Fibroblast of skin of abdomen (primary cell): Measurements from ENCODE around the gene GRAMD1A.
"Not testable (repeated sequence)": the region's sequence is repeated elsewhere in the genome, so short reads cannot be mapped to it uniquely, and the experiment has no call there.

ENCODE experiments used
- DNase-seq: peaks from one replicate; pipeline ENCODE4 v3.0.0-alpha.2; 2013

GRAMD1A gene

GRCh38 chr19:34979819-34980640 lies 20.1 kb upstream of the GRAMD1A start:
- no peak for DNase-seq

GRCh38 chr19:34982275-34982674 lies 17.8 kb upstream of the GRAMD1A start:
- no peak for DNase-seq

GRCh38 chr19:34983786-34984185 lies 16.3 kb upstream of the GRAMD1A start:
- DNase-seq = no peak

- DNase-seq = no peak
These were observed 15.8 kb upstream of the GRAMD1A start for GRCh38 chr19:34984287-34984686.

GRCh38 chr19:34985249-34986022 lies 14.7 kb upstream of the GRAMD1A start:
- DNase-seq = no peak

GRCh38 chr19:34988119-34988518 lies 12.0 kb upstream of the GRAMD1A start:
- DNase-seq = no peak

- no peak for DNase-seq
These were observed 10.8 kb upstream of the GRAMD1A start for GRCh38 chr19:34989298-34989697.

- DNase-seq = no peak
These were observed 9.4 kb upstream of the GRAMD1A start for GRCh38 chr19:34990578-34991192.

GRCh38 chr19:34991542-34992333 lies 8.4 kb upstream of the GRAMD1A start:
- no peak for DNase-seq

GRCh38 chr19:34992582-34992981 lies 7.5 kb upstream of the GRAMD1A start:
- DNase-seq = not testable (repeated sequence)

GRCh38 chr19:34994286-34994642 lies 5.9 kb upstream of the GRAMD1A start:
- DNase-seq = no peak

- DNase-seq = no peak
These were observed 5.2 kb upstream of the GRAMD1A start for GRCh38 chr19:34994643-34995541.

- DNase-seq = no peak
These were observed 4.6 kb upstream of the GRAMD1A start for GRCh38 chr19:34995551-34995950.

GRCh38 chr19:34997071-34997617 lies 3.0 kb upstream of the GRAMD1A start:
- no peak for DNase-seq

- not testable (repeated sequence) for DNase-seq
These were observed 1.9 kb upstream of the GRAMD1A start for GRCh38 chr19:34998224-34998623.

GRCh38 chr19:34998777-34999497 lies 1.2 kb upstream of the GRAMD1A start:
- DNase-seq = peak; percentile 6

- no peak for DNase-seq
These were observed 169 bp downstream of the GRAMD1A start for GRCh38 chr19:35000338-35000646.

GRCh38 chr19:35000647-35001501 lies 751 bp downstream of the GRAMD1A start:
- DNase-seq = peak; percentile 38

- DNase-seq = no peak
These were observed 2.0 kb downstream of the GRAMD1A start for GRCh38 chr19:35002037-35002535.
